Measurements from ENCODE around the gene CMIP.

The CMIP gene

DNA sequence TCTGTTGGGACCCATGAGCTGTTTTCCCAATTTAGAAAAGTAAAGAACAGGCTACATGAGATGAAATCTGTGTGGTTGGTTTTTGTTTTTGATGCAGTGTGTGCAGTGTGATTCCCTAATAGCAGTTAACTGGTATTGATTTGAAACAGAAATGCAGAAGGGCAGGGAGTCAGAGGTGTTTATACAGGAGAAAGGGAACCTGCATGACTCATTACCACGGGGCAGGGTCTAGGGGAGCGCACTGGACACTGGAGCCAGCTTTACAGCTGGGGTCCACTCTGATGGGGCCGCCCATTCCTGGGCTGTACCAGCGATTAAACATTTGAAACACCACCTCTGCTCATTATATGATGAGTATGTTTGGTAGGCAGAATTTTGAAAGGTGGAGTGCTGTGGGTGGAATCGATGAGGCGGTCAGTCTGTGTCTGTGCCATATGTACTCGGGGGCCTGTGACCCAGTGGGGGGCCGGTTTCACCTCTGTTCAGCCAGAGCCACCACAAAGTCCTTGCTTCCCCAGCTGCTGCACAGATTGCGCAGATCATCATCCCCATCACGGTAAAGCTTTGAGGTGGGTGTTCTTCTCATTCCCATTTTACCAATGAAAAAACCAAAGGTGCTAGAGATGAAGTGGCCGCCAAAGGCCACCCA is 142.5 kb downstream of the CMIP start:
- no peak for DNase-seq (ENCODE audit: low read depth in 2 of 2)

DNA sequence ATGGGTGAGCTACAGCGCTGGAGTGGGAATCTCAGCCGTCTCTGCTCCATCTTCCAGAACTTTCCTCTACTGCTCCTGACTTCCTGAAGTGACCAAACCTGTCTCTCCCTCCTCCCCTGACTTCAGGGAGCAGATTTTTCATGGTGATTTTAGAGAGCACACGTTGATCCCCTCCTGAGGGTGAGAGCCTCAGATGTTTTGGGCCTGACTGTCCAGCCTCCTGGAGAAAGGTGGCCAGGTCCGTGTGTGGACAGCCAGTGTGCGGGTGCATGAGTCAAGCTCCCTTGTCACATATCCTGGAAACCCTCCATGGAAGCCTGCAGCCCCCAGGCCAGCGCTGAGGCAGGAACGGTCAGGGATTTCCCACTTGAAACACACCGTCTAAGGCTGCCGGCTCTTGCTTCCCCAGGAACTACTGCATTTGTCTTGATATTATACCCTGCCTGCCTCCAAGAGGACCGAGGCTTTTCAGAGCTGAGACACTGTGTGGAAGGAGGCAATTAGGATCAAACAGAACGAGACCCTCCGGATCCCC is 143.1 kb downstream of the CMIP start:
- no peak for DNase-seq (ENCODE audit: low read depth in 2 of 2)

DNA sequence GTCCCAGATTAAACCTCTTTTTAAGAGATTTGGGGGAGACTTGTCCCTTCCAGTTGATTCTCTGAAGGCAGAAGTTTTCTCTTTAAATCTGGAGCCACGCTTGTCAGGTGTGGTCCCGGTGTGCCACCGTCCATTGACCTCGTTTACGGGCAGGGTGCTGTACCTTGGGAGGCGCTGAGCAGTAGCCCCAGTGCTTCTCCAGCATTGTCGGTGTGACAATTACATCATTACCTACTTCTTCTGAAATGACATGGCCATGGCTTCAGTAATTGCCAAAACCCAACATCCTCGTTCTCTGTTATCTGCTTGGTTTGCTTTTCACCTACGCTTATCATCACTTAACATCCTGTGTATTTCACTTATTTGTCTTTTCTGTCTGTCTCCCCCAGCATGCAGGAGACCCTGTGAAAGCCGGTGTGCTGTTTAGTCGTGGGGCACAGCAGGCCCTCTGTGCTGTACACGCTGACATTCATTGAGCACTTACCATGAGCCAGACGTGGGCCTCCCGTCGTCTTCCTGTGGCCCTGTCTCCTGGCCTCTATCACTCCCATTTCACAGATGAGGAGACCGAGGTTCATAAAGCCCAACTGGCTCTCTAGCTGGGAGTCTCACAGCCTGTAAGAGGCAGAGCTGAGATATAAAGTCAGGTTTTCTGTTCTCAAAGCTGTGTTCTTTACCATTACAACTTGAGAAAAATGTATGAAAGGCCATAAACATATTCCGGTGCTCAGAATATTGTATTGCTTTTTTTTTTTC is 143.9 kb downstream of the CMIP start:
- no peak for DNase-seq (ENCODE audit: low read depth in 2 of 2)

DNA sequence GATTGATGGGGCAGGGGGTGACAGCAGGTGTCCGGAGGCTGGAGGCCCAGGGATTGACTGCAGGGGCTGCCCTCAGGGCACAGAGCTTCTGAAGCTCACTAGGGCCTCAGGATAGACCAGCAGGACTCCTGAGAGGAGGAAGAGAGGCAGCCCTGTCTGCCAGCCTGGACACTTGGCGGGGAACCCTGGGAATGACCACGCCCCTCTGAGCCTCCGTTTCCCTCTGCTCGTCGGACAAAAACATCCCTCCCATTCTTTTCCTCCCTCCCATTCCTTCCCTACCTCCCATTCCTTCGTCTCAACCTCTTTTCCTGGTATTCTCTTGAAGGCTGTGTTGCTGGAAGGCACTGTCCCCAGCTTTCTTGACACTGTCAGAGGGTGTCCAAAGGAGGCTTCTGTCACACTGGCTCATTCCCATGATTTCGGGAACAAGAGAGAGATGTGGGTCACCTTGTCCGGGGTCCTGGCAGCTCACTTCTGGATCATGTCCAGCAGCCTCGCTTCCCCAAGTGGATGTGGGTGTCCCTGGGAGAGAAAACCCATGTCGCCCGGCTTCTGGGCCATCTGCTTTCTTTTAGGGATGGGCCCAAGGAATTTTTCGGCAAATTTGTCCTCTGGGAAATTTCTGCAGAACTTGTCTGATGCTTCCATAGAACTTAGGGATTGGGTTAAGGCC is 145.5 kb downstream of the CMIP start:
- no peak for DNase-seq (ENCODE audit: low read depth in 2 of 2)

DNA sequence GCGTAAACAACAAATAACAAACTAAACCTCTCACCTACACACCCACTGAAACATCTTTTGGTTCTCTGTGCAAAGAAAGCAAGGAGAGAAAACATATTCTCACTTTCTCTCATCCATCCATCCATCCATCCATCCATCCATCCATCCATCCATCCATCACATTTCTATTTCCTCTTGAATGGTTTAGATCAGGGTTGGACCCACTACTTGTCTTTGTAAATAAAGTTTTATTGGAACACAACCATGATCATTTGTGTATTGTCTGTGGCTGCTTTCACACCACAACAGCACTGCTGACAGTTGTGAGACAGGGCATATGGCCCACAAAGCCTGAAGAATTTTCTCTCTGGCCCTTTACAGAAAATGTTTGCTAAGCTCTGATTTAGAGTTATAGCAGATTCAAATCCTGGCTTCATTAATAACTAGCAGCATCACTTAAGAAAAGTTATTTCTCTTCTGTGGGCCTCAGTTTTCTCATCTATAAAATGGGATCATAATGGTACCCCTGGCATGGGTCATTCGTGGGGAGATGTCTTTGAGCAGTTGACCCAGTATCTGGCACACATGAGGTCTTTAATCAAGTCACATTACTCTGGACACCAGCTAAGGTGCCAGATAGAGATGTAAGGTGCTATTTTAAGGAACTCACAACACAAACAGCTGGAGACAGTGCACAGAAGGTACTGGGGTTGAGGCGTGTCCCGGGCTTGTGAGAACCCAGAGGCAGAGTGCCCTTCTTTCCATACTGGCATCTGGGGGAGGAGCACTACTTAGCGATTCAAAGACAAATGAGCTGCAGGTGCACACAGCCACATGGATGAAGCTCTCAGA is 146.3 kb downstream of the CMIP start:
- DNase-seq (ENCODE audit: low read depth in 2 of 2) = no peak

DNA sequence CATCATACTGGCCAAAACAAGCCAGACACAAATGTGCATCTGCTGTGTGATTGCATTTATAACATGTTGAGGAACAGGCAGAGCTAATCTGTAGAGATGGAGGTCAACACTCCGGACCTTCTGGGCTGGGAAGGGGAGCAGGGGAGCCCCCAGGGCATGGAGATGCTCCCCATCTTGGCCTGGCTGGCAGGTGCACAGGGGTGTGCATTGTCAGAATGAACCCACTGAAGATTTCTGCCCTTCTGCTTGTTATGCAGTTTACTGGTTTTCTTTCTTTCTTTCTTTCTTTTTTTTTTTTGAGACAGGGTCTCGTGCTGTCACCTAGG is 146.9 kb downstream of the CMIP start:
- no peak for DNase-seq (ENCODE audit: low read depth in 2 of 2)

DNA sequence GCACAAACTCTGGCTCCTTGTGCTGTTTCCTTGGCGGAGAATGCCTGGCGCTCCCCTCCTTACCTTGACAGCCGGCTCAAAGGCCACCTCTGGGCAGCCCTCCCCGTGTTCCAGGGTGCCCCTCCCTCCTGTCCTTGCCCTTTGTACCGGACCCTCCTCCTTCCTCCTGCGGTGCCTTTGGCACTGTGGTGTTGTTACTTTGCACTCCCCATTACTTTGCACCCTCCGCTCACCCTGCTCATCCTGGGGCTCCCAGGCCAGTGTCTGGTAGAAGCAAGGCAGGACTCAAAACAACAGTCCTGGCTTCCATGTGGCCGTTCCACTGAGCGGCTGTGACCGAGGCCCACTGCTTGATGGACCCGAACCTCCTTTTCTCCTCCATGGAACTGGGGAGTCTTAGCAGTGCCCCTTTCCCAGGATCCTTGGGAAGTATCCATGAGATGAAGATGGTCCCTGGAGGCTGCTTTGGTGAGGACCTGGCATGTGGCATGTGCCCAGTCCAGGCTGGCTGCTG is 147.8 kb downstream of the CMIP start:
- no peak for DNase-seq (ENCODE audit: low read depth in 2 of 2)

DNA sequence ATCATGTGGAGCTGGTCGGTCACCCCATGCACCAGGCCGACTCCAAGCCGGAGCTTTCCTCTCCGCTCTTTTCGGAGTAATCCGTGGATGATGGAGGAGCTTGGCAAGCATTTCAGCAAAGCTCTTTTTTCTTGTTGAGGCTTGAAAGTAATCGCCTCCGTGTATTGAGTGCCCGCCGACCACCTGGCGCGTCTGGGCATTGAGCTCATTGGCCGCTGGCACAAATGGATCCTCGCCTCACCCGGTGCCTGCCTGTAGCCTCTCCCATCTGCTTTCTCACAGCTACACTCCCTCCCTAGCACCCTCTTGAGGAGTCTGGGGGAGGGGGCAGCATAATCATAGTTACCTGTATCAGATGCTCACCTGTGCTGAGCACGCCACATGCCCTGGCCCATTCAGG is 148.9 kb downstream of the CMIP start:
- DNase-seq (ENCODE audit: low read depth in 2 of 2) = no peak

DNA sequence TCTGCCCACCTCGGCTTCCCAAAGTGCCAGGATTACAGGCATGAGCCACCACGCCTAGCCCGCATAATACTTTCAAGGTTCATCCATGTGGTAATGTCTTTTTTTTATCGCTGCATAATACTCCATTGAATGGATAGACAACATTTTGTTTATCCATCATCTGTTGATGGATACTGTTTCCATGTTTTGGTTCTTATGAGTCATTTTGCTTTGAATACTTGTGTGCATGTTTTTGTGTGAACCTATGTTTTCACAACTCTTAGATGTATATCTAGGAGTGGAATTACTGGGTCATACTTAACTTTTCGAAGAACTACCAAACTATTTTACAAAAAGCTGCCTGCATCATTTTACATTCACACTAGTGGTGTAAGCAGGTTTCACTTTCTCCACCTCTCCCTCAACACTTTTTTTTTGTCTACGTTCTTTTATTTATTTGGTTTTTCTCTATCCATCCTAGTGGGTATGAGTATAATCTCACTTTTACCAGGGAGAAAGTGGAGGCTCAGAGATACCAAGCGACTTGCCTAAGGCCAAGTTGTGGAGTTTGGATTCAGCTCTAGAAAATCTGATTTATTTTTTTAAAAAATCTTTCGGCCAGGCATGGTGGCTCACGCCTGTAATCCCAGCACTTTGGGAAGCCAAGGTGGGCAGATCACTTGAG is 151.2 kb downstream of the CMIP start:
- DNase-seq (ENCODE audit: low read depth in 2 of 2) = no peak

DNA sequence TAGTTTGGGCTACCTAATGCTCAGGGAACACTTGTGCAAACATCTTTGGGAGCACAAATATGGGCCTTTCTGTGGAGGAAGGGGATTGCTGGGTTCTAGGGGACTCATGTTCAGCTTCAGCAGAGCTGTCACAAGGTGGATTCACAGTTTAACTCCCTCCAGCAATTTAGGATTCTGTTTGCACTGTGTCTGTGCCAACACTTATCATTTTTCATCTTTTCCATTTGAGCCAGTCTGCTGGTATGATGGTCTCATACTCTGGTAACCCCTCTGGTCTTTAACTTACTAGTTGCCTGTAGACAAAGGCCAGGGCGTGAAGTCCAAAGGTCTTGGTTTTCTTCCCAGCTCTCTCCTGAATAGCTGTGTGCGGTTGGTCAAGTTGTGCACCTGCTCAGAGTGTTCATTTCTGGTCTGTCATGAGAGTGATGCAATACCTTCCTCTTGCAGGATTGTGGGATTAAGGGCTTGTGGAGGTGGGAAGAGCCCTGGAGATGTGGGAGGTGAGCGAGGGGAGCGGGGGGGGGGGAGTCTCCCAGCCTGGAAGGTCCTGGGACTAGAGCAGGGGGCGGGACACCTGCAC is 152.6 kb downstream of the CMIP start:
- DNase-seq (ENCODE audit: low read depth in 2 of 2) = no peak

DNA sequence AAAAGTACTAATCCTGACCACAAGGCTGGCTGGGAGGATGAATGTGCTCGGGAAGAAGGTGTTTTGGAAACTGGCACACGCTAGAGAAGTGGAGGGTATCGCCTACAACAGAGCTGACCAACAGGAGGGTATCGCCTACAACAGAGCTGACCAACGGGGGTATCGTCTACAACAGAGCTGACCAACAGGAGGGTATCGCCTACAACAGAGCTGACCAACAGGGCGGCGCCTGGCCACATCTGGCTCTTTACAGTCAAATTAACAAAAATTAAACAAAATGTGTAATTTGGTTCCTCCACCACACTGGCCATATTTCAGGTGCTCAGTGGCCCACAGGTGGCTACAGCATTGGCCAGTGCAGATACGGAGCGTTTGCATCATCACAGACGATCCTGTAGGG is 153.5 kb downstream of the CMIP start:
- DNase-seq (ENCODE audit: low read depth in 2 of 2) = no peak

DNA sequence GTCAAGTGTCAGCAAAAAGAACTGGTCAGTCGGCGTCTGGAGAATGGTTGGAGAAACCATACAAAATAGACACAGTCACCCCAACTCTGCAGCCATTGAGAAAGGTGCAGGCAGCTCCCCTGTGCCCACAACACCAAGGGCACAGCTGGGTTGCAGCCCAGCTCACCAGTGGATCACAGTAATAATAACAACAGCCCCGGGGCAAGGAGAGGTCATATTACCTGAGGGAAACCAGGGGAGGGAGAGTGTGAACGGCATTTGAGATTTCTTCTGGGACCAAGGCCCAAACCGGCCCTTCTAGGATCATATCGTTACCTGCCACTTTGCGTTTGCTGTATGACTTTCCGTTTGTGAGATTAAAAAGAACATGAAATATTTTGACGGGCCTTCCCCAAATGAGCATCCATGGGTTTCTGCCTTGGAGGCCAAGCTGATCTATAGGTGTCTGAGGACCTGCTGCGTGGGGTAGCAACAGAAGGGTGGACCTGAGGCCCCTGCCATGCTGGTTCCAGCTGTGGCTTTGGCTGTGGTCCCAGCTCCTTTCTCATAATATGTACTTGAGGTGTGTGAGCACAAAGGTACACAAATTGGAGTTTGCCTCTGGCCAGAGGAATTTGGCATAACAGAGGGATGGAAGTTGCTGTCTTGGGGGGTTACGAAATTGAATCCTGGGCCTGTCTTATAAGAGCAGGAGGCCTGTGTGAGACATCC is 154.6 kb downstream of the CMIP start:
- DNase-seq (ENCODE audit: low read depth in 2 of 2) = no peak

DNA sequence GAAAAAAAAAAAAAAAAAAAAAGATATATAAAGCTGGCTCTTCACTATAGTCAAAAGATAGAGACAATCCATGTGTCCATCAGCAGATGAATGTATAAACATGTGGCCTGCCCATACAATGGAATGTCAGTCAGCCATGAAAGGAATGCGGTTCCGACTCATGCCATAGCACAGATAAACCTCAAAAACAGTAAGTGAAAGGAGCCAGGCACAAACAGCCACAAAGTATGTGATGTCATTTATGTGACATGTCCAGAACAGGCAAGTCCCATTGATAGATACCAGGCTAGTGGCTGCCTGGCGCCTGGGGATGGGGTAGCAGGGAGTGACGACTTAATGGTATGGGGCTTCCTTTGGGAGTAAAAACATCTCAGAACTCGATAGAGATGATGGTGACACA is 155.7 kb downstream of the CMIP start:
- no peak for DNase-seq (ENCODE audit: low read depth in 2 of 2)

DNA sequence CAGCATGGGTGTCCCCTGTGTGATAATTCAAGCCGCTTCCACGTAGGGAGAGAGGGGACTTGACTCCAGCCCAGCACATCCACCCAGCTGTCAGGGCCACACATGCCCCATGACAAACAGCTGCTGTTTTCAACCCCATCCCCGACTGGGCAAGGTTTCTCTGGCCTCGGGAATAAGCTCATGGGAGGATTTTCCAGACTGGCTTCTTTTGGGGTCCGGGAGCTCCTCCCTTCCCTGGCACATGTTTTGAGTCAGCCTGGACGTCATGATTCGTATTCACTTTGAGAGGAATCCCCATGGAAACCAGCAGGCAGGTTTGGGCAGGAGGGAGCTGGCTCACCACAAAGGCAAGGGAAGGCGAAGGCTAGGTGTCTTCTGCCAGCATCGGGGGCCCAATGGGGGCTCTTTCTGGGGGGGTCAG is 156.4 kb downstream of the CMIP start:
- no peak for DNase-seq (ENCODE audit: low read depth in 2 of 2)

DNA sequence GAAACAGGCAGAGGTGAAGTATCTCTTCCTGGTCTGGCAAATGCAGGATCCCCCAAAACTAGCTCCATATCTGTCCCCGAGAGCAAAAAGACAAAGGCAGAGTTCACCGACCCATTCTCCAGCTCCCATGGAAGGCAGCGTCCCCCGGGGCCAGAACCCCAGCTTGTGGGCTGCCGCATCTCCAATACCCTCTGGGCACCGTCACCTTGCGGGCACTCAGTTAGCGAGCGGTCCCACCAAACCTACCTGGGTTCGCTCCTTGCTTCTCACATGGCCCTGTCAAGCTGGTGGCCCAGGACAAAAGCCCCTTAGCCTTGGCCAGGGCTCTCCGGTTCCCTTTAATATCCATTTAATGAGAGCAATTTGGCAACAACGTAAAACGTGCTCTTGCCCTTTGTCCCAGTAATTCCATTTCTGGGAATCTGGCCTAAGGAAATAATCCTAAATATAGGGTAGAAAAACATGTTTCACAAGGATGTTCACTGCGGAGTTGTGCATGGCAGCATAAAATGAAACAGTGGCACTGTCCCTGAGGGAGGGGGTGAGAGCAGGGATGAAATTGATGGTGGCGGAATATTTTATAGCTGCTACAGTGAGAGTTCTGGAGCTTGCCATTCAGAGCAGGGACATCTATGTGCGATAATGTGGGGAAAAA is 157.1 kb downstream of the CMIP start:
- no peak for DNase-seq (ENCODE audit: low read depth in 2 of 2)

DNA sequence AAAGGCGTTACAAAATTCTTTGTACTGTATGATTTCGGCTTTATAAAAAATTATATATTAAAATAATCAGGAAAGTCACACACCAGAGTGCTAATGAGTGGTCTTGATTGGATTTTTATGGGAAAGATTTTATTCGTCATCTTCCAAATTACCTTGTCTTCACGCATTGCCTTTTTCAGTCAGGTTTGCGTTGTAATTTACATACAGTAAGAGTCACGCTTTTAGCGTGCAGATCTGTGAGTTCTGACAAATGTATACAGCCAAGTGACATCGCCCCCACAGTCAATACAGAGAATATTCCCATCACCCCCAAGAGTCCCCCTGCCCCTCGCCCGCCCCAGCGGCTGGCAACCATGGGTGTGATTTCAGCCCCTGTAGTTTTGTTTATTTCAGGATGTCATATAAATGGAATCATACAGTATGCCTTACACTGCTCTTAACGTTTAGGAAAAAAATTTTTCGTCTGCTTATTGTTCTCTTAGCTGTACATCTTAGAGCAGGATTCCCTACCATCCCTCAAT is 157.7 kb downstream of the CMIP start:
- DNase-seq (ENCODE audit: low read depth in 2 of 2) = no peak

DNA sequence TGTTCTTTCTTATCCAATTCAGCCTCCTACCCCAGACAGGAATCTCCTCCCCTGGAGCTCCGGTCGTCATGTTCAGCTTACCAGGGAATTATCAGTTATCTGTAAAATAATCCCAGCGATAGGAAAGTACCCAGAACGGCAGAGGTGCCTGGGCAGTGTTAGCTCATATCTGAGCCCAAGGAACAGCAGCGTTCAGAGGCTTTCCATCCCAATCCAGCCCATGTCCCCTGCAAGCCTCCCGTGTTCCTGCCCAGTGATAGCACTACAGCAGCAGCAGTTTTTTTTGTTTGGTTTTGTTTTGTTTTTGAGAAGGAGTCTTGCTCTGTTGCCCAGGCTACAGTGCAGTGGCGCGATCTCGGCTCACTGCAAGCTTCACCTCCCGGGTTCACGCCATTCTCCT is 158.2 kb downstream of the CMIP start:
- no peak for DNase-seq (ENCODE audit: low read depth in 2 of 2)

DNA sequence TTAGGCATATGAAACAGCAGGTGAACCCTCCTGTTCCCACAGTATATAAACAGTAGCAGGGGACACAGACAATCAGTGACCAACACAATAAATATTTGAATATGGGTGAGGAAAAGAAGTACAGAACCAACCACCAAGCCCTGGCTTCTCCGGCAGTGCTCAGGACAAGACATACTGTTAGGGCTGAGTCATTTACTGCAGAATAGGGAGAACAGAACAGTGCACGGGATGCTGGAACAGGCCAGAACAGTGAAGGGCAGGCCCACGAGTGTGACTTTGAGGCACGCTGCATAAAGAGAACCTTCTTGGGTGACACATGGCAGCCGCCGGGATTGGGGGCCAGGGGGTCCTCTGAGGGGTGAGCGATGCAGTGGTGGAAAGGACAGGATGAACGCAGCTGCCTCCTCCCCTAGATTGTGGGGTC is 160.4 kb downstream of the CMIP start:
- no peak for DNase-seq (ENCODE audit: low read depth in 2 of 2)

DNA sequence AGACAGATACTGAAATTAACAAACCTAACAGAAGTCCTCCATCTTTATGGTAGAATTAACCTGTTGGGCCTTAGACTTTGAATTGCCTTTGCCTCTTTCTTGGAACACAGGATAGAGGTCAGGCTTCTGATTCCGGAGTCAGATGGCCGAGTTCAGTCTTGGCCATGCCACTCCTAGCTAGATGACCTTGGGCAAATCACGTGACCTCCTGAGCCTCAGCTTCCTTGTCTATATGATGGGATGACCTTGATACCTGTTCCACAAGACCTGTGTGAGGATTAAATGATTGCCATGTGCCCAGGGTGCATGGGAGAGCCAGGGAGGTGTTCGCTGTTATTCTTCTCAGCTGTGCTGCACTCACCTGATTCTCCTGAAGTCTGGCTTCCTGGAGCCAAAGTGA is 161.4 kb downstream of the CMIP start:
- DNase-seq (ENCODE audit: low read depth in 2 of 2) = no peak

DNA sequence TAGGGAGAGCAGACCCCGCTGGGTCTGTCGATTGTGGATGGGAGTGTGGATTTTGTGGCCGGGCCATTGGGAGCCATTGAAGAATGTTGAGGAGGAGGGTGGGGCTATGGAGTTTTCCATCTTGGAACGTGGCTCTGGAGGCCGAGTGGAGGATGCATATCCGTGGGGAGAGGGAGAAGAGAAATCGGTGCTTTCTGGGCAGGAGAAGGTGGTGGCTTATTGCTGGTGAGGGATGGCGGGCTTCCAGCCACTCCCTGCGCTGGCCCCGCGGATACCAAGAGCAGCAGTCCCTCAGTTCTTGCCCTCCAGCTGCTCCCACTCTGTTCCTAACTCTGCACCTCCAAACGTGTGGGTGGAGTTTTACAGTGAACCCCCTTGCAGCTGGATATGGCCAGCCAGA is 162.4 kb downstream of the CMIP start:
- no peak for DNase-seq (ENCODE audit: low read depth in 2 of 2)
